ENCODE measurements around the gene AREL1. TPM values are rescaled to one million over a fixed set of nuclear protein-coding genes. Genes with fewer than 3 reads are reported as not detected.

The AREL1 gene
- total and polyA plus RNA-seq, 2 donors (not counting 3 experiments of a cell fraction or from before 2014, with no cell fraction given), result 46.4 to 67.2 TPM

- Histone ChIP-seq H3K36me3 (ENCODE audit: control insufficient read depth in 2 of 2, extremely low read depth in 1 of 2, insufficient read depth in 2 of 2, low read length in 2 of 2) (peaks cover 7 to 10% of the 10 kb centered on the region in 2 experiments), H4K20me1 (replicated peaks; ENCODE audit: control insufficient read depth, extremely low read depth, insufficient read depth, low read length) (no peaks in the 10 kb centered on the region), H3K4me3 (replicated peaks in 1 of 3; ENCODE audit: insufficient read depth in 1 of 3, low read depth in 1 of 3, low read length in 3 of 3) (no peak overlapping the region), H3K9ac (replicated peaks; ENCODE audit: extremely low read depth, insufficient read depth, low read length) (no peak overlapping the region), H3K9me1 (replicated peaks; ENCODE audit: control insufficient read depth, extremely low read depth, insufficient read depth, low read length) (no peaks in the 10 kb centered on the region), H3K4me1 (ENCODE audit: control insufficient read depth, extremely low read depth, insufficient read depth, low read length) (no peaks in the 10 kb centered on the region), H2AFZ (ENCODE audit: low read depth, low read length) (no peak overlapping the region), H3K79me2 (ENCODE audit: control insufficient read depth, insufficient read depth, low read length) (peaks cover 59% of the 10 kb centered on the region), H3K27me3 (ENCODE audit: control insufficient read depth in 2 of 2, insufficient read depth in 2 of 2, low read length in 2 of 2) (no peaks in the 10 kb centered on the region), H3K4me2 (ENCODE audit: insufficient read depth, low read length) (no peak overlapping the region), H3K27ac (ENCODE audit: insufficient read depth, low read depth, low read length) (no peak overlapping the region), H3K9me3 (replicated peaks; ENCODE audit: control insufficient read depth, insufficient read depth, low read length) (no peaks in the 10 kb centered on the region)
- intact Hi-C loops (cut with micrococcal nuclease), result no loop called here
- CTCF ChIA-PET, result interaction anchor here (0.6 to 1.2 kb wide), 3 partner anchors 8 to 120 kb away, joined by 3 read pairs; no protein-coding TSS in a partner anchor
- DNase-seq (ENCODE audit: low read depth, low spot score) (no peak), FAIRE-seq (no peak)
- BruUV-seq (replicated peaks), result no TSS peak
- TF ChIP-seq MYC (IDR thresholded peaks at IDR 0.05; ENCODE audit: low read depth, low read length) (no peak), CTCF (IDR thresholded peaks at IDR 0.05; ENCODE audit: extremely low read depth in 1 of 2, insufficient read depth in 1 of 2, low read depth in 1 of 2, low read length in 2 of 2) (no peak), MAX (IDR thresholded peaks at IDR 0.05; ENCODE audit: insufficient read depth, insufficient read length) (no peak), POLR2AphosphoS5 (IDR thresholded peaks at IDR 0.05; ENCODE audit: insufficient read depth, low read depth, low read length) (no peak)
- dilution Hi-C loops (cut with MboI; ENCODE audit: extremely low pct_ligation_motif_present, low sequenced_read_pairs), result no loop called here
- POLR2A ChIA-PET, result no interaction called here
Observed at GRCh38 chr14:74695406-74695805, 17.5 kb downstream of the AREL1 start.

GRCh38 chr14:74693191-74693590 lies 19.7 kb downstream of the AREL1 start:
- Histone ChIP-seq H3K27ac (ENCODE audit: insufficient read depth, low read depth, low read length) (no peak overlapping the region), H2AFZ (ENCODE audit: low read depth, low read length) (no peak overlapping the region), H3K4me3 (replicated peaks in 1 of 3; ENCODE audit: insufficient read depth in 1 of 3, low read depth in 1 of 3, low read length in 3 of 3) (no peak overlapping the region), H3K9me3 (replicated peaks; ENCODE audit: control insufficient read depth, insufficient read depth, low read length) (no peaks in the 10 kb centered on the region), H3K79me2 (ENCODE audit: control insufficient read depth, insufficient read depth, low read length) (peaks cover 40% of the 10 kb centered on the region), H3K4me2 (ENCODE audit: insufficient read depth, low read length) (no peak overlapping the region), H3K9ac (replicated peaks; ENCODE audit: extremely low read depth, insufficient read depth, low read length) (no peak overlapping the region), H4K20me1 (replicated peaks; ENCODE audit: control insufficient read depth, extremely low read depth, insufficient read depth, low read length) (no peaks in the 10 kb centered on the region), H3K36me3 (ENCODE audit: control insufficient read depth in 2 of 2, extremely low read depth in 1 of 2, insufficient read depth in 2 of 2, low read length in 2 of 2) (peaks cover 9% of the 10 kb centered on the region in 2 experiments), H3K4me1 (ENCODE audit: control insufficient read depth, extremely low read depth, insufficient read depth, low read length) (no peaks in the 10 kb centered on the region), H3K9me1 (replicated peaks; ENCODE audit: control insufficient read depth, extremely low read depth, insufficient read depth, low read length) (no peaks in the 10 kb centered on the region), H3K27me3 (ENCODE audit: control insufficient read depth in 2 of 2, insufficient read depth in 2 of 2, low read length in 2 of 2) (no peaks in the 10 kb centered on the region)
- BruUV-seq (replicated peaks), result no TSS peak
- DNase-seq (ENCODE audit: low read depth, low spot score) (no peak), FAIRE-seq (no peak)
- POLR2A ChIA-PET, result no interaction called here
- CTCF ChIA-PET, result interaction anchor here (1.2 kb wide), 1 partner anchor 83 kb away, joined by 3 read pairs; no protein-coding TSS in a partner anchor
- no peak for TF ChIP-seq MAX (IDR thresholded peaks at IDR 0.05; ENCODE audit: insufficient read depth, insufficient read length)
- no peak for TF ChIP-seq JUN (IDR thresholded peaks at IDR 0.05; ENCODE audit: borderline replicate concordance, insufficient read depth, insufficient read length, low read depth)
- no peak for TF ChIP-seq POLR2A (IDR thresholded peaks at IDR 0.05; ENCODE audit: low read depth, low read length)
- TF ChIP-seq CTCF (IDR thresholded peaks at IDR 0.05; ENCODE audit: extremely low read depth in 1 of 2, insufficient read depth in 1 of 2, low read depth in 1 of 2, low read length in 2 of 2), result no peak
- no peak for TF ChIP-seq FOS (IDR thresholded peaks at IDR 0.05; ENCODE audit: borderline replicate concordance, insufficient read depth, low read length)
- no peak for TF ChIP-seq EZH2 (IDR thresholded peaks at IDR 0.05; ENCODE audit: borderline replicate concordance, low read depth, low read length, severe bottlenecking)
- no peak for TF ChIP-seq GATA2 (IDR thresholded peaks at IDR 0.05; ENCODE audit: insufficient read depth, insufficient read length, low read depth, low read length)
- TF ChIP-seq POLR2AphosphoS5 (IDR thresholded peaks at IDR 0.05; ENCODE audit: insufficient read depth, low read depth, low read length), result no peak
- no peak for TF ChIP-seq MYC (IDR thresholded peaks at IDR 0.05; ENCODE audit: low read depth, low read length)
- dilution Hi-C loops (cut with MboI; ENCODE audit: extremely low pct_ligation_motif_present, low sequenced_read_pairs) (no loop called here), intact Hi-C loops (cut with micrococcal nuclease) (no loop called here)
